NK-92 treated with Interleukin-12 subunit alpha and Interleukin-12 subunit beta, amount 100 ng/mL, for 24 hours (cell line): Measurements from ENCODE around the gene MMP17.

Experiments
- DNase-seq: peaks from one replicate; lab custom pipeline; 2025; lab: John Stamatoyannopoulos, UW

MMP17 gene

GRCh38 chr12:131895640-131896079 lies 67.5 kb downstream of the MMP17 start:
- no peak for DNase-seq

- no peak for DNase-seq
Measured at GRCh38 chr12:131896080-131896810, 68.1 kb downstream of the MMP17 start.

DNA sequence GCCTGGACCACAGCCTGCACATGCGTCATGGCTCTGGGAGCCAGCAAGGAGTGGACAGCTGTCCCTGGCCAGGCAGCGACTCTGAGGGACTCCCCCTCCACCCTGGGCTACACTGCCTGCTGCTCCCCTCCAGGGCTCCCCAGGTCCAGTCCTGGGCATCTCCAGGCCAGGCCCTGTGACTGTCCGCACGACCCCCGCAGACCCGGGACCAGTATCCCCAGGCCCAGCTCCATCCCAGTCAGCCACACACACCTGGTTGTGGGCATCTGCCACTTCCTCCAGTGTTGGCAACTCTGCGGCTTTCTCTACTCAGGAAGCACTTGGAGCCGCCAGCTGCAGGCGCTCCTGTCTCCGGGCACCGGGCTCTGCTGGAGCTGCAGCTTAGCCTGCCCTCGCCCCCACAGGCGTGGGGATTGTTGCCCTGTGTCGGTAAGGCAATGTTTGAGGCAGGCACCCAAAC lies 68.6 kb downstream of the MMP17 start:
- no peak for DNase-seq

GRCh38 chr12:131897276-131897675 lies 69.1 kb downstream of the MMP17 start:
- no peak for DNase-seq

DNA sequence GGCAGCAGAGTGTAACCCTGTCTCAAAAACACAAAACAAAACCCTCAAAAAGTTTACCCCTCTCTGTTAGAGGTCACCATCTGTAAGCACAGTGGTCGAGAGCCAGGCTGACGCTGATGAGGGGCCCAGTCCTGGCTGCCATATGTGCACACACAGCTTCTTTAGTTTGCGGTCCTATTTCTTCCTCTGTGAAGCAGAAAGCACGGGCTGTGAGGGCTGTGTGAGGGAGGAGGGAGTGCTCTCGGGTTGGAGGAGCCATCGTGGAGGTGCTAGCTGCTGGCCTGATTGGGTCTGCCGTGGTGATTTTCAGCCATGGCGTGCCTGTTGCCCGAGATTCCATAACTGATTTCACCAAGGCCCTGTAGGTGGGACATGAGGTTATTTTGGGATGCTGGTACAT lies 69.7 kb downstream of the MMP17 start:
- DNase-seq, result no peak

GRCh38 chr12:131900397-131900796 lies 72.2 kb downstream of the MMP17 start:
- no peak for DNase-seq
